ENCODE data around the gene HINT3.

The HINT3 gene

DNA sequence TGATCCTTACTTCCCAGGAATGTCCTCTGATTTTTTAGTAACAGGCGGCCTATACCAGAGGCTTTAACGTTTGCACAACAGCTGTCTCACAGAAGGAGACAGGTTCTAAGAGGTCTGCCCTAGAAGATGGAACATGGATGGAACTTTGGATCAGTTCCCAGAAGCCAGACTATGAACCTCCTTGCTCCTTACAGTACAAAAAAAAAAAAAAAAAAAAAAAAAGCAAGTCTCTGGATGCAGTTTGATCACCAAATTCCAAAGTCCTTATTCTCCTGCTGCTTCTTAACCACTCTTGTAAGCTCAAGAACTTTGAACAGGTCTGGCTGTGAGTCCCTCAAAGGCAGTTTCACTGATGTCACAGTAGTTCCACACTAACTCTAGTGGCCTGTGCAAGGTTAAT lies 27.7 kb downstream of the HINT3 start:
- DNase-seq (ENCODE audit: low spot score) = no peak
- TF ChIP-seq, protein P1, sequence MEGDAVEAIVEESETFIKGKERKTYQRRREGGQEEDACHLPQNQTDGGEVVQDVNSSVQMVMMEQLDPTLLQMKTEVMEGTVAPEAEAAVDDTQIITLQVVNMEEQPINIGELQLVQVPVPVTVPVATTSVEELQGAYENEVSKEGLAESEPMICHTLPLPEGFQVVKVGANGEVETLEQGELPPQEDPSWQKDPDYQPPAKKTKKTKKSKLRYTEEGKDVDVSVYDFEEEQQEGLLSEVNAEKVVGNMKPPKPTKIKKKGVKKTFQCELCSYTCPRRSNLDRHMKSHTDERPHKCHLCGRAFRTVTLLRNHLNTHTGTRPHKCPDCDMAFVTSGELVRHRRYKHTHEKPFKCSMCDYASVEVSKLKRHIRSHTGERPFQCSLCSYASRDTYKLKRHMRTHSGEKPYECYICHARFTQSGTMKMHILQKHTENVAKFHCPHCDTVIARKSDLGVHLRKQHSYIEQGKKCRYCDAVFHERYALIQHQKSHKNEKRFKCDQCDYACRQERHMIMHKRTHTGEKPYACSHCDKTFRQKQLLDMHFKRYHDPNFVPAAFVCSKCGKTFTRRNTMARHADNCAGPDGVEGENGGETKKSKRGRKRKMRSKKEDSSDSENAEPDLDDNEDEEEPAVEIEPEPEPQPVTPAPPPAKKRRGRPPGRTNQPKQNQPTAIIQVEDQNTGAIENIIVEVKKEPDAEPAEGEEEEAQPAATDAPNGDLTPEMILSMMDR (IDR thresholded peaks at IDR 0.05; ENCODE audit: extremely low read depth, insufficient read depth, missing control alignments) = no peak
- in situ Hi-C loops (cut with MboI; ENCODE audit: low pct_unique_long_range_greater_than_20kb, low sequenced_read_pairs, unreplicated experiment) = loop anchor here (25.0 kb wide), 1 partner anchor 1153 kb away; no protein-coding TSS in a partner anchor

DNA sequence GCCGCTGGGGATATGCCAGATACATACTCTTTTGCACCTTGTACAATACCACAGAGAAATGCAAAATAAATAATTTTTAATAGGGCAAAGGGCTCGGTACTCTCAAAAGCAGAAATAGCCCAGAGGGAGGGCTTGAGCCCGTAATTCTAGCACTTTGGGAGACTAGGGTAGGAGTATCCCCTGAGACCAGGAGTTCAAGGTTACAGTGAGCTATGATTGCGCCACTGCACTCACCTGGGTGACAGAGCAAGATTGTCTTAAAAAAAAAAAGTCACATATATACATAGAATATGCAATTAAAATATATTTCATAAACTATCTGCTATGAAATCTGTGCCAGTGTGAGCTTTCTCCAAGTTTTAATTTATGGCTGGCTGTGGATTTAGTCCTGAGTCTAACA lies 29.0 kb downstream of the HINT3 start:
- TF ChIP-seq, protein P1 (IDR thresholded peaks at IDR 0.05; ENCODE audit: extremely low read depth, insufficient read depth, missing control alignments) = no peak
- in situ Hi-C loops (cut with MboI; ENCODE audit: low pct_unique_long_range_greater_than_20kb, low sequenced_read_pairs, unreplicated experiment) = loop anchor here (25.0 kb wide), 1 partner anchor 1152 kb away; no protein-coding TSS in a partner anchor
- DNase-seq (ENCODE audit: low spot score) = no peak

DNA sequence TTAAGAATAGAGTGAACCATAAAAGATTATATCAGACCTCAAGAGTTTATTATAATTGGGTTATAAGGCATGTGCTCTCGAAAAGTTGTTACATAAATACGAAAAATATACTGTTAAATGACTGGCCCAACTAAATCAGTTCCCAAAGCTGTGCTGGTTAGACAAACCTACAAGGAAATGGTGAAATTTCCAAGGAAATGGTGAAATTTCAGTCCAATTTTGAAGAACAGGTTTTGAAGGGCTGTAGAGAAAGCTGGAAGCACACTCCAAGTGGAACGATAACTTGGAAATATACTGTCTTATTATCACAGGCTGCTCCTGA lies 29.4 kb downstream of the HINT3 start:
- in situ Hi-C loops (cut with MboI; ENCODE audit: low pct_unique_long_range_greater_than_20kb, low sequenced_read_pairs, unreplicated experiment) = loop anchor here (25.0 kb wide), 1 partner anchor 1151 kb away; no protein-coding TSS in a partner anchor
- DNase-seq (ENCODE audit: low spot score) = no peak

DNA sequence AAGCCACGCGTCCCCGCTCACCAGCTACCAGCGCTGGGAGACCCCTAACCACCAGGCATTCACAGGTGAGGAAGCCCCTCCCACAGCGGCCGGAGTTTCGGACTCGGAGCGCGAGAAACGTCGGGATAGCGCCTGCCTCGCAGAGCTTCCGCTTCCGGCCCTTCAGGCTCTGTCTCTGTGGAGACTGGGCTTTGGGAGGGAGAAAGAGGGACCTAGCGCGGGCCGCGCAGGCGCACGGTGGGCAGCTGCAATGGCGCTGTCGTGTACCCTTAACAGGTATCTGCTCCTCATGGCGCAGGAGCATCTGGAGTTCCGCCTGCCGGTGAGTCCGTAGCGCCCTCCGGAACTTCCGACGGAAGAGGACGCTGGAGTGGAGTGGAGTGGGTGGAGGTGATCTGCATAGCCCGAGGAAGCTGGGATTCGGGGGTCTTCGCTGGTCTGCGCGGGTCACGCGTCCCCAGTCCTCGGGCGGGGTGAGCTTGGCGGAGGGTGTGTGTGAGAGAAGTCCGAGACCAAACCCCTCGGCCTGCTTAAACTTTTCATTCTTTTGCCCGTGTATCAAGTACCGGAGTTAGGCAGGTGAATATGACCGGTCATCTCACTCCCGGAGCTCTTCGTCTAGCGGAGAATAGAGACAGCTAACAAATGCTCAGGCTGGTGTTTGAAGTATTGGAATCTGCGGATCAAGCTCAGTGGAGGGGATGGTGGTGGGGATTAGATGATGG lies 29.9 kb downstream of the HINT3 start, which contains the start of gene TRMT11:
Gene TRMT11, plus strand, starts transcription at position 240 of the 725 bp plus-strand sequence. Its CDS starts 11 bp downstream, at position 251.
- DNase-seq (ENCODE audit: low spot score) = peak; percentile 86
- in situ Hi-C loops (cut with MboI; ENCODE audit: low pct_unique_long_range_greater_than_20kb, low sequenced_read_pairs, unreplicated experiment) = loop anchor here (25.0 kb wide), 1 partner anchor 1151 kb away; no protein-coding TSS in a partner anchor
- TF ChIP-seq, protein P1 (IDR thresholded peaks at IDR 0.05; ENCODE audit: extremely low read depth, insufficient read depth, missing control alignments) = no peak

More for the DNA sequence above, 29.4 kb downstream of the HINT3 start:
- TF ChIP-seq, protein P1 (IDR thresholded peaks at IDR 0.05; ENCODE audit: extremely low read depth, insufficient read depth, missing control alignments) = no peak

DNA sequence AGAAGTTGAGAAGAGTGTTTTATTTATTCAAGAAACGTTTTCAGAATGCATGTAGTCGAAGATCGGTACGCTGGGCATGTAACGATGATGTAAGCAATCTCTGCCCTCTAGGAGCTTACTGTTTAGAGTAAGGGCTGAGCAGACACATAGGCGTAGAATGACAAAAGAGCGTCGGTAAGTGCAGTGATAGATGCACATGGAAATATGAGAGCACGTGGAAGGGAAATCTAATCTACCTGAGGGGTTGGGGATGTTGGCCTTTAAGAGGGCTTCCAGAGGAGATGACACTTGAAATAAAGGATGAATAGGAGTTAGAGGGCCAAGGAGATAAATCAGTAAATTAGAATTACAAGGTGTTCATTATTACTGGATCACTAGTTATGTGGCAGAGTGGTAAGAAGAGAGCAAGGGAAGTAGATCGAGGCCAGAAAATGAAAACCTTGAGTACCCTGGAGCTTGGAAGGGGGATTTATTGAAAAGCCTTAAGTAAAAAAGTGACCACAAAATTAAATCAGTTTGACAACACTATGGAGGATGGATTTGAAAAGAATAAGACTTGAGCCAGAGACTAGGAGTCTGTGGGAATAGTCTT lies 30.6 kb downstream of the HINT3 start:
- DNase-seq (ENCODE audit: low spot score) = no peak
- in situ Hi-C loops (cut with MboI; ENCODE audit: low pct_unique_long_range_greater_than_20kb, low sequenced_read_pairs, unreplicated experiment) = loop anchor here (25.0 kb wide), 1 partner anchor 1150 kb away; no protein-coding TSS in a partner anchor
- TF ChIP-seq, protein P1 (IDR thresholded peaks at IDR 0.05; ENCODE audit: extremely low read depth, insufficient read depth, missing control alignments) = no peak

DNA sequence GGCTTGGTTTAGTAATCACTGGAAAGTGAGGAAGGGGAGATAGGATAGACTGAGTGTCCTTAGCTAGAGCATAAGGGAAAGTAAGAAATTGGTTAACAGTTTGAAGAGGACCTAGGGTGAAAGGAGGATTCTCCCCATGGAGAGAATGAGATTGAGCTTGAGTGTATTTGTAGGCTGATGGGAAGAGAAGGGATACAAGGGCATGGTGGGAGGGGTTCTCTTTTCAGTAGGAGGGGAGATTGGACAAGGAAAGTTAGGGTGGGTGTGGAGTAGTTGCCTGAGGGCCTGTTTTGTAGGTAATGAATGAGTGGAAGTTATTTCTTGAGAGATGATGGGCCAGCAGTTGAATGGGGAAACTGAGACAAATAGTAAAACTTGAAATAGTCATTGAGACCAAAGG lies 31.7 kb downstream of the HINT3 start:
- in situ Hi-C loops (cut with MboI; ENCODE audit: low pct_unique_long_range_greater_than_20kb, low sequenced_read_pairs, unreplicated experiment) = loop anchor here (25.0 kb wide), 1 partner anchor 1149 kb away; no protein-coding TSS in a partner anchor
- no peak for DNase-seq (ENCODE audit: low spot score)
- TF ChIP-seq, protein P1 (IDR thresholded peaks at IDR 0.05; ENCODE audit: extremely low read depth, insufficient read depth, missing control alignments) = no peak
